Renal cortex interstitium (tissue), 11 donors: ENCODE measurements around the gene MED27. TPM values are rescaled to one million over a fixed set of nuclear protein-coding genes. Genes with fewer than 3 reads are reported as not detected.

Source experiments
- DNase-seq, 11 donors: peaks; one replicate each; pipeline ENCODE4 v3.0.0-alpha.2; 2013; ENCODE audit warnings: low read depth in 9 of 11, low spot score in 4 of 11; ENCODE audit errors: extremely low read depth in 1 of 11
- polyA plus RNA-seq, 3 donors: library from polyadenylated mRNA; unstranded; fragments of 120-200 nt; gene quantifications; one replicate each; pipeline ENCODE4 v1.2.1, GENCODE V29; 2013; ENCODE audit not compliant: insufficient read length in 3 of 3

Gene MED27
- polyA plus RNA-seq, 3 donors, result 18.5 to 24.7 (median 22.4) TPM

DNA sequence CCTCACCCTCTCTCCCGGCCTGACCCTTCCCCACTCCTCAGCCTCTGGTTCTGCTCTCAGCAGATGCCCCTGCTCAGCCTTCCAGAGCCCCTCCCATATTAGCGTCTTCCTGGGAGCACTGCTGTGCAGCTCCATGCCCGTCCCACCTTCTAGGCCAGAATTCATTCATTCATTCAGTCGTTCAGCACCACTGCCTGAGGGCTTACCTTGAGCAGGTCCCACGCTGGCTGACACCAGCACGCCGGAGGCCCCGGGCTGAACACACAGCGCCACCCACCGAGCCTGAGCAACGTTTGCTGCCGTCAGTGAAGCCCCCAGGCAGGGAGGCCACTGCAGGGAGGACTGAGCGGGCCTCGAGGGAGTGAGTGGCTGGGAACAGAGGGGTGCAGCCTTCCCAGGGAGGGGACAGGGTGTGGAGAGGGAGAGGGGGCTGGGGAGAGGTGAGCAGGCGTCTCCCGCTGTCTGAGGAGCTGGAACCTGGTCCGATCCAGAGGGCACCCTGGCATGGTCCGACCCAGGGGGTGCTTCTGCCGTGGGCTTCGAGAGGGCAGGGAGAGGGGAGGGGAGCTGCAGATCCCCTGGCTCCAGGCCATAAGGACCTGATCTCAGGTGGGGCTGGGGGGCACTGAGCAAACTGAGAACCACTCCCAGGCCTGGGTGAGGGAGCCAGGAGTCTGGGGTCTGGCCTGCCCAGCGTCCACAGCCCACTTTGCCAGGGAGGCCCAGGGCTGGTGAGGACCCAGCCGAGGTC, 241.0 kb downstream of the MED27 start:
- DNase-seq, result no peak

GRCh38 chr9:131837836-131838235, 241.8 kb downstream of the MED27 start:
- no peak for DNase-seq

GRCh38 chr9:131837316-131837715, 242.4 kb downstream of the MED27 start:
- no peak for DNase-seq

- DNase-seq, result no peak
Observed at GRCh38 chr9:131836607-131837315, 242.9 kb downstream of the MED27 start.

DNA sequence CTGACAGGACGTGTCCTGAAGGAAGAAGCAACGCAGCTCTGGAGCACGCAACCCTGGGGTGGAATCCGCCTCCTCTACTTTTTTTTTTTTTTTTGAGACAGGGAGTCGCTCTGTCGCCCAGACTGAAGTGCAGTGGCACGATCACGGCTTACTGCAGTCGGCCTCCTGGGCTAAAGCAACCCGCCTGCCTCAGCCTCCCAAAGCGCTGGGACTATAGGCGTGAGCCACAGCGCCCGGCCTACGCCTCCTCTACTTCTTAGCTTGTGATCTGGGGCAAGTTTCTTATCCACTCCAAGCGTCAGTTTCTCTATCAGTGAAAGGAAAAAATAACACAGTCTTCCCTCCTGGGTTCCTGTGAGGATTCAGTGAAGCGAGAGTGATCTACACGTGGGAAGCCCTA, 243.6 kb downstream of the MED27 start:
- no peak for DNase-seq

DNA sequence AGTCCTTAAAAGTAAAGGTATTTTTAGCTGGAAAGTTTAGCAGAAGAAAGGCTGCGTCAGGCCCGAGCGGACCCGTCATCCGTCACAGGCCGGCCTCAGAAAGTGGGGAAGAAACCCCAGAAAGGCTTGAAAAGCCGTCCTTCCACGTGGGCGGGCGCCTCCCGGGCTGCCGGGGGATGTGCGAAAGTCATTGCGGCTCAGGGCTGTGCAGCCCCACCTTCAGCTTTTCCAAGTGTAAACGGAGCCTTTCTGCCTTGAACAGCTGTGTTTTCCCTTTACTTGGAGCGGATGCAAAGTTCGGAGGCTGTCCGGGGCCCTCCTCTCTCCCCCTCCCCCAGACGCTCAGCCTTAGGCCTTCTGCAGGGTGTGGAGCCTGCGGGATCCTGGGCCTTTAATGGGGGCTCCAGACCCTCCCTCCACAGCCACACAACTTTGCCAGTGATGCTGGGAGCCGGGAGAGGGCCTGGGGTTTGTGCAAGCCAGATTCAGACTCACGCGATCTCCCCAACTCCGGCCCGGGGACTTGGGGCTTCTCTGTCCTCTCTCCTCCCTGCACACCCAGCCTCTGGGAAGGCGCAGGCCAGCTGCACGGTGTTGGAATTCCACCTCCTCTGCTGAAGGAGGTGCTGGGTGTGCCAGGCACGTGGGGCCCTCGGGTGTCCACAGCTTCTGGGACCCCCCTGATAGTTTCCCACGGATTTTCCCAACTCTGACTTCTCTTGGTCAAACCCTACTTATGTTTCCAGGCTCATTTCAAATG, 244.3 kb downstream of the MED27 start:
- peak in 8 of 11 donors; percentile 17 to 65 (median 46) for DNase-seq

- no peak for DNase-seq
Observed at GRCh38 chr9:131834721-131835120, 244.9 kb downstream of the MED27 start.

DNA sequence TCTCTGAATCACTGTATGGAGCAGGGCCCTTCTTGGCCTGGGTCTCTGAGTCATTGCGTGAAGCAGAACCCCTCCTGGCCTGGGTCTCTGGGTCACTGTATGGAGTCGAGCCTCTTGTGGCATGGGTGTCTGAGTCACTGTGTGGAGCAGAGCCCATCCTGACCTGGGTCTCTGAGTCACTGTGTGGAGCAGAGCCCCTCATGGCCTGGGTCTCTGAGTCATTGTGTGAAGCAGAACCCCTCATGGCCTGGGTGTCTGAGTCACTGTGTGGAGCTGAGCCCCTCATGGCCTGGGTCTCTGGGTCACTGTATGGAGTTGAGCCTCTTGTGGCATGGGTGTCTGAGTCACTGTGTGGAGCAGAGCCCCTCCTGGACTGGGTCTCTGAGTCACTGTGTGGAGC, 245.8 kb downstream of the MED27 start:
- no peak for DNase-seq

DNA sequence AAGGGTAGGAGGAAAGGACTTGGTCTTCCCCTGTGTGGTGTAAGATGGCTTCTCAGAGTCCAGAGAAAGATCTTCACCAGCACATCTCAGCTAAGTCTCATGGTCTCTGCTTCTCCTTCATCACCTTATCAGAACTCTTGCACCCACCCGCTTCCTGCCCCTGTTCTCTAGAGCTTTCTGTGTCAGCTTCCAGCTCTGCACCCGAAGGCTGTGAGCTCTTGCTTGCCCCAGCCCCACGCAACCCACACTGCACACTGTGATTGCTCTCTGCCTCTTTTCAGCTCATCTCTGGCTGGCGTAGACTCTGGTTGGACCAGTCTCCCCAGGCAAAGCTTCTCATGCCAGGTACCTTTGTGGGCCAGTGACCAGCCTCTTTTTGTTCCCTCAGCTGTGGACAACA, 246.6 kb downstream of the MED27 start:
- DNase-seq, result no peak

GRCh38 chr9:131831380-131832165, 248.1 kb downstream of the MED27 start:
- no peak for DNase-seq

DNA sequence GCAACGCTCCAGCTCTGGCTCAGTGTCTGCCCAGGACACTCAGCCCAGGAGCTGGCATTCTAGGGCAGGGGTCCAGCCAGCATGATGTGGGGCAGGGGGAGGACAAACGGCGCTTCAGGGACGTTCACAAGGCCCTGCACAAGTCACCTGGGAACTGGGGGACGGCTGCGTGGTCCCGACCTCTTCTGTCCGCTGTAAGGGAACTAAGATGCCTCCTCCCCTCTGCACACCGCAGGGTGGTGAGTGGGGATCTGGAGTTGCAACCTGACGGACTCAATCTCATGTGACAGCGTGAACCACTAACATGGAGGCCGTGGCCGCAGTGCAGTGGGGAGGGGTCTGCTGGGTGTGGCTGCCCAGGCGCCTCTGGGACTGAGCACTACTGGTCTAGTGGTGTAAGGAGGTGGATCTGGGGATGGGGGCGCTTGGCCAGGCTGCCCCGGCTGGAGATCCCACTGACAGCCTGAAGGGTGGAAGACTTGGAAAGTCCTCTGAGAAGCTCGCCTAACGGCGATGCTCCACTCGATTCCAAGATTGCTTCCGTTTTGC, 251.8 kb downstream of the MED27 start:
- no peak for DNase-seq

GRCh38 chr9:131826966-131827525, 252.6 kb downstream of the MED27 start:
- DNase-seq, result no peak

DNA sequence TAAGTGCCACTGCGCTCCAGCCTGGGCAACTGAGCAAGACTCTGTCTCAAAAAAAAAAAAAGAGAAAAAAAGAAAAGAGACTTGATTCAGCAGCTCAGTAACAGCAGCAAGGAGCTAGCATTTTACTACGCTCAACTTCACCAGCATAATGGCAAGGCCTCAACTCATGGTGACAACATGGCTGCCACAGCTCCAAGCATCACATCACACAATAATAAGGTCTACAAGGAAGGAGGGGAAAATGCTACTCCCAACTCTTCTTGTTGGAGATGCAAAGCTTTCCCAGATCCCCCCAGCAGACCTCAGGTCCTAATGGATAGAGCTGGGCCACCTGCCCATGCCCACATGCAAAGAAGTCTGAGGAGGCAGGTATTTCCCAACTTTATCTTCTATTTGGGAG, 253.6 kb downstream of the MED27 start:
- no peak for DNase-seq

- no peak for DNase-seq
Observed at GRCh38 chr9:131824953-131825495, 254.6 kb downstream of the MED27 start.

DNA sequence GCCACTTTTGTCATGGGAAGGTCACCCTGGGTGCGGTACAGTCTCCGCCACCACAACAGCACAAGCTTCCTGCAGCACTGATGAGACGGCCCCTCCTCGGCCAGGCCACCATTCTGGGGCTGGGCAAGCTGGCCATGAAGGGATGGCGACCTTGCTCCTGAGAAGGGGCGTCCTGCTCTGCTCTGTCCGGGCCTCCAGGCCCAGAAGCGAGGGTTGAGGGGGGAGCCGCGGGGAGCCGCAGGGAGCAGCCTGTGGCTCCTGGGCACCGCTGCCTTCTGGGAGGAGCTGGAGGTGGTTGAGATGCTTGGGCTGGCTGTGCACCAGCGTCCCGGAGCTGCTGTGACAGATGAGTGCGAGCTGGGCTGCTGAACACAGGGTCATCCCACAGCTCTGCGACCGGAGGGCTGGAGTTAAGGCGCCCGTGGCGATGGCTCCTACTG, 255.5 kb downstream of the MED27 start:
- no peak for DNase-seq

GRCh38 chr9:131823701-131824146, 255.9 kb downstream of the MED27 start:
- no peak for DNase-seq

DNA sequence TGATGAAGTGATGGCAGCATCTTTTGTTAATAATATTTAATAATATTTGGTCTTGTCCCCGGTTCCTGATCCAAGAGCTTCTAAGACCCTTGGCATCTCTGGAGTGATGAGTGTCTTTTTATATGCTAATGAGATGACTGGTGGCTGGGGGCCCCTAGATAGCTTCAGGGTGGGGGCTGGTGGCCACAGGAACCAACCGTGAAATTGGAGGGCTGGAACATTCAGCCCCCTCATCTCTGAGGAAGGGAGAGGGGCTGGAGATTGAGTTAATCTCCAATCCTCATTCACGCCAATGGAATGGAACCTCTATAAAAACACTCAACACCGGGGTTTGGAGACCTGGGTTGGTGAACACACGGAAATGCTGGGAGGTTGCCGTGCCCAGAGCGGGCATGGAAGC, 261.6 kb downstream of the MED27 start:
- no peak for DNase-seq

DNA sequence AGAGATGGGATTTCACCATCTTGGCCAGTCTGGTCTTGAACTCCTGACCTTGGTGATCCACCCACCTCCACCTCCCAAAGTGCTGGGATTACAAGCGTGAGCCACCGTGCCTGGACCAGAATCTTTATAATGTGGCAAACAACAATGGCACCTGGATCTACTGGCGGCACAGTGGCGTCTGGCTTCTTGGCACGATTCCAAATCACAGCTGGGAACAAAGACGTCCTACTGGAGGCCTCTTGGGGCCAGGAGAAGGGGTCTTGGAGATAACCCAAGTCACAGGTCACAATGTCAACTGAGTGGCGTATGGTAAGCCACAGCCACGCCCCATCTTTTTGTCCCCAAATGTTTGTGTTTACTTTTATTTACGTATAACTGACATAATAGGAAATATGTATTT, 262.0 kb downstream of the MED27 start:
- no peak for DNase-seq
